SU-DHL-6 (cell line): ENCODE results near the gene SSNA1.
A peak's percentile ranks its signal among the peaks of the same experiment; 100 is the strongest.

Experiments
- H2AFZ ChIP-seq: fragments of 200-600 bp; sonication (generic); 2 replicates; pipeline ENCODE4 v1.6.1; 2014; ENCODE audit warnings: low read depth, mild to moderate bottlenecking, moderate library complexity, mixed read lengths, antibody characterized with exemption, low read length; ENCODE audit not compliant: severe bottlenecking
- H3F3A ChIP-seq: fragments of 200-600 bp; shearing (Covaris generic); 2 replicates; pipeline ENCODE4 v1.6.0; 2016; ENCODE audit warnings: antibody characterized with exemption, mild to moderate bottlenecking; ENCODE audit not compliant: insufficient read depth
- H3K27ac ChIP-seq: fragments of 200-600 bp; sonication (generic); 2 replicates; pipeline ENCODE4 v1.5.1; 2016; ENCODE audit warnings: low read depth, mild to moderate bottlenecking, low read length, moderate library complexity, mixed read lengths
- H3K27me3 ChIP-seq: fragments of 200-600 bp; sonication (generic), shearing (Covaris generic); 2 replicates; pipeline ENCODE4 v1.6.0; 2014; ENCODE audit warnings: mild to moderate bottlenecking, low read length
- H3K36me3 ChIP-seq: fragments of 200-600 bp; sonication (generic); 2 replicates; pipeline ENCODE4 v1.6.1; 2014; ENCODE audit warnings: mild to moderate bottlenecking, low read length, mixed read lengths
- H3K4me2 ChIP-seq: fragments of 300-600, 200-600 bp; shearing (Covaris generic), sonication (generic); 2 replicates; pipeline ENCODE4 v1.6.0; 2014; ENCODE audit warnings: low read length, low read depth, mild to moderate bottlenecking; ENCODE audit not compliant: poor library complexity, severe bottlenecking
- H3K4me3 ChIP-seq: fragments of 200-600 bp; sonication (generic); 2 replicates; pipeline ENCODE4 v1.5.1; 2014; ENCODE audit warnings: antibody characterized with exemption, low read length, mild to moderate bottlenecking, mixed read lengths; ENCODE audit not compliant: insufficient read depth, poor library complexity, severe bottlenecking
- H3K79me2 ChIP-seq: fragments of 200-600 bp; sonication (generic); 2 replicates; pipeline ENCODE4 v1.6.1; 2014; ENCODE audit warnings: mild to moderate bottlenecking, low read length, moderate library complexity; ENCODE audit not compliant: insufficient read depth
- H3K9ac ChIP-seq: fragments of 200-600 bp; sonication (generic); 2 replicates; pipeline ENCODE4 v1.7.0; 2014; ENCODE audit warnings: mild to moderate bottlenecking, low read length
- H3K9me2 ChIP-seq: fragments of 200-600 bp; sonication (generic); replicated peaks from 2 replicates; pipeline ENCODE4 v1.6.1; 2014; ENCODE audit warnings: low read length; ENCODE audit not compliant: insufficient read depth
- H3K9me3 ChIP-seq: fragments of 200-600 bp; sonication (generic); 2 replicates; pipeline ENCODE4 v1.6.1; 2014; ENCODE audit warnings: low read length, mixed read lengths; ENCODE audit not compliant: insufficient read depth
- H4K20me1 ChIP-seq: fragments of 200-600 bp; sonication (generic); 2 replicates; pipeline ENCODE4 v1.6.1; 2014; ENCODE audit warnings: low read depth, mild to moderate bottlenecking, antibody characterized with exemption, low read length, moderate library complexity, mixed read lengths
- CTCF ChIP-seq: fragments of 200-600 bp; sonication (generic); IDR thresholded peaks from one replicate; pipeline ENCODE4 v1.5.1; 2017; ENCODE audit warnings: antibody characterized with exemption, mild to moderate bottlenecking, low read length, moderate library complexity; ENCODE audit not compliant: insufficient read depth, poor library complexity, severe bottlenecking
- EZH2phosphoT487 ChIP-seq: fragments of 200-600 bp; sonication (generic), shearing (Covaris generic); conservative IDR thresholded peaks from 2 replicates; pipeline ENCODE4 v1.6.1; 2018; ENCODE audit warnings: mild to moderate bottlenecking, antibody characterized with exemption, low read length, moderate library complexity, mixed read lengths

Gene SSNA1

GRCh38 chr9:137221095-137221505 is 32.6 kb downstream of the SSNA1 start:
- H3K9ac ChIP-seq = no peak overlapping the region
- no peak overlapping the region for H3K27ac ChIP-seq
- no peaks in the 10 kb centered on the region for H3K36me3 ChIP-seq
- H3F3A ChIP-seq = no peaks in the 10 kb centered on the region
- no peaks in the 10 kb centered on the region for H3K9me3 ChIP-seq
- no peaks in the 10 kb centered on the region for H3K79me2 ChIP-seq
- no peaks in the 10 kb centered on the region for H4K20me1 ChIP-seq
- H3K9me2 ChIP-seq = no peaks in the 10 kb centered on the region
- TF ChIP-seq CTCF = no peak
- TF ChIP-seq EZH2phosphoT487 = no peak
- H2AFZ ChIP-seq = no peak overlapping the region
- H3K27me3 ChIP-seq = no peaks in the 10 kb centered on the region
- H3K4me3 ChIP-seq = no peak overlapping the region
- H3K4me2 ChIP-seq = no peak overlapping the region

- no peak overlapping the region for H2AFZ ChIP-seq
- H3F3A ChIP-seq = no peaks in the 10 kb centered on the region
- H3K79me2 ChIP-seq = no peaks in the 10 kb centered on the region
- H3K27ac ChIP-seq = no peak overlapping the region
- no peaks in the 10 kb centered on the region for H4K20me1 ChIP-seq
- H3K9me3 ChIP-seq = no peaks in the 10 kb centered on the region
- H3K36me3 ChIP-seq = no peaks in the 10 kb centered on the region
- peak overlapping the region; percentile 26 for H3K4me3 ChIP-seq
- H3K4me2 ChIP-seq = peak overlapping the region; percentile 43
- H3K9ac ChIP-seq = no peak overlapping the region
- H3K27me3 ChIP-seq = no peaks in the 10 kb centered on the region
- no peaks in the 10 kb centered on the region for H3K9me2 ChIP-seq
- TF ChIP-seq CTCF = no peak
- TF ChIP-seq EZH2phosphoT487 = no peak
These were observed 33.1 kb downstream of the SSNA1 start for GRCh38 chr9:137221506-137222111.

- Histone ChIP-seq H3K9me2 (no peaks in the 10 kb centered on the region), H3K27ac (0 out of 2 replicates have a peak within 1 kb of the TSS, but pooled peaks have one; percentile 4), H2AFZ (no peak within 1 kb of the TSS), H3K79me2 (no peaks in the 10 kb centered on the region), H3K4me2 (peak within 1 kb of the TSS; percentile 71), H4K20me1 (no peaks in the 10 kb centered on the region), H3K36me3 (no peaks in the 10 kb centered on the region), H3K9ac (peak within 1 kb of the TSS; percentile 97), H3K4me3 (peak within 1 kb of the TSS; percentile 87), H3K9me3 (no peaks in the 10 kb centered on the region), H3K27me3 (no peaks in the 10 kb centered on the region), H3F3A (no peaks in the 10 kb centered on the region)
- TF ChIP-seq EZH2phosphoT487 = no peak
- no peak for TF ChIP-seq CTCF
These were observed 34.0 kb downstream of the SSNA1 start, which contains the start of gene RNF208 for GRCh38 chr9:137222190-137223077. Gene RNF208, minus strand, starts transcription at chr9:137222240. Its CDS starts 1,028 bp downstream, at chr9:137221212.
